GM19455 (cell line): Measurements from ENCODE around the gene ADAMTS17.

ENCODE experiments used
- ATAC-seq: cut with Tn5 transposase; IDR thresholded peaks from one replicate; pipeline ENCODE4 v1.9.1; 2021; ENCODE audit not compliant: unreplicated experiment

ADAMTS17 gene

DNA sequence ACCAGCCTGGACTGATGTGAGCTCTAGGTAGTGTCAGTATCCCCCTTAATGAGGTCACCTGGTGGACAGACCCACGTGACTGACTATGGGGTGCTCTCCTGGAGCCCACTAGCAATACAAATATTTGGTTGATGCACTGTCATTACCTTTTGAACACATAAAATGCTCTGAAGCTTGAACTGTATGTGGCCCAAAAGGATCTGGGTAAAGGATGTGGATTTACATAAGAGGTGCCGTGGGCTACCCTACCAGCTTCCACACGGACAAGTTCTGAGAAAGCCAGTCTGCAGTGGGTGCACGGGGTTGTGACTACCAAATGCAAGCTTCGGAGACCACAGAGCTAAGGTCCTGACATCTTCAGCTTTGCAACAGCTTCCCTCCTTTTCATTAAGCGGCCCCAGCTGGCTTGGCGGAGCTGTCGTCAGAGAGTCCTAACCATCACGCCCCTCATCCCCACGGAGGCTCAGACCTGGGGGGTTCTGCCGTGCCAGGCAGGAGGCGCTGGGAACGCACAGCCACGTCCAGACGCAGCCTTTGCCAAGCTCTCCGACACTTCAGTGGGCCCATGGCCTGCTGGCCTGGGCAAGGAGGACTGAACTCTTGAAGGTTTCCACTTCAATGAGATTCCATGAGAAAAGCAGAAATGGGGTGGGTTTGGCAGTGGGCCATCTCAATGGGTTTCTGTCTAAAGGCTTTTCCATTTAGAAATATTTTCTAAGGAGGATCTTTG, 228.3 kb downstream of the ADAMTS17 start:
- no peak for ATAC-seq

DNA sequence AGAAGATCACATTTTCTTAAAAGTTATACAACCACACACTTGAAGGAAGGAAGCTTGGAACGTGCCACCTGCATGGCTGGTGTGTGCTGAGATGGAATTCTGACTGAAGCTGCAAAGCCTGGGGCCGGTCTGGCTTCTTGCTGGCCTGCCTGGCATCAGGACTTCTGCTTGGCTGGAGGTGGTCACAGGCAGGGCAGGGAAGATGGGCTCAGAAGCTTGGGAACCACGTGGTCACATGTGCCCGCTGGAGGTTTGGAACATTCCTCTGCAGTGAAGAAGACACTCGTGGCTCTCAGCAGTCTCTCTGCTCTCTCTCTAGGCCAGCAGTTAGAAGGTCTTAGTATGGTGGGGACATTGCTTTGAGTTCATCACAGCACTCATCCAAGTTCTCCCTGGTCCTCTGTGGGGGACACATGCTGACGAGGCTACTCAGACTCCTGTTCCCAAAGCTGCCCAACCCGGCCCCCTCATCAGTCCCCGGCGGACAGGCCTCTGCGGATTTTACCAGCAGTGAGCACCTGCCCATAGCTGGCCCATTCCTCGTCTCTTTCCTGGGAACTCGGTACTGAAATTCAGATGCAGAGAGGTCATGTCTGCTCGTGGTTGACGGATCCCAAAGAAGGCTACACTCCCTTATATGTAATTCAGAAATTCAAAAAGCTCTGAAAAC, 229.0 kb downstream of the ADAMTS17 start:
- no peak for ATAC-seq

DNA sequence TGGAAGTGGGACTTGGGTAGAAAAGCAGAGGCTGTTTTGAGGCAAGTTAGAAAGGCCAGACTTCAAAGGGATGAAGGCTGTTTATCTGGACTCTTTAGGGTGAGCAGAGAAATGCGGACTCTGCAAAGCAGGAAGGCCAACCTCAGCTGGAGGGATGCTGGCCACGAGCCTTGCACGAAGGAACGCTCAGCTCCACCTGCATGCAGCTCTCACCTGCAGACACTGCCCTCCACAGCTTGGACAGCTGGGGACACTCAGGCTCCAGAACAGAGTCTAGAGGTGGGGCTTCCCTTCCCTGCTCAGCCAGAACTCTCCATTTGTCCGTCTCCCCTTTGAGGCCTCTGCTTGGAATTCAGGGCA, 229.7 kb downstream of the ADAMTS17 start:
- ATAC-seq = no peak

DNA sequence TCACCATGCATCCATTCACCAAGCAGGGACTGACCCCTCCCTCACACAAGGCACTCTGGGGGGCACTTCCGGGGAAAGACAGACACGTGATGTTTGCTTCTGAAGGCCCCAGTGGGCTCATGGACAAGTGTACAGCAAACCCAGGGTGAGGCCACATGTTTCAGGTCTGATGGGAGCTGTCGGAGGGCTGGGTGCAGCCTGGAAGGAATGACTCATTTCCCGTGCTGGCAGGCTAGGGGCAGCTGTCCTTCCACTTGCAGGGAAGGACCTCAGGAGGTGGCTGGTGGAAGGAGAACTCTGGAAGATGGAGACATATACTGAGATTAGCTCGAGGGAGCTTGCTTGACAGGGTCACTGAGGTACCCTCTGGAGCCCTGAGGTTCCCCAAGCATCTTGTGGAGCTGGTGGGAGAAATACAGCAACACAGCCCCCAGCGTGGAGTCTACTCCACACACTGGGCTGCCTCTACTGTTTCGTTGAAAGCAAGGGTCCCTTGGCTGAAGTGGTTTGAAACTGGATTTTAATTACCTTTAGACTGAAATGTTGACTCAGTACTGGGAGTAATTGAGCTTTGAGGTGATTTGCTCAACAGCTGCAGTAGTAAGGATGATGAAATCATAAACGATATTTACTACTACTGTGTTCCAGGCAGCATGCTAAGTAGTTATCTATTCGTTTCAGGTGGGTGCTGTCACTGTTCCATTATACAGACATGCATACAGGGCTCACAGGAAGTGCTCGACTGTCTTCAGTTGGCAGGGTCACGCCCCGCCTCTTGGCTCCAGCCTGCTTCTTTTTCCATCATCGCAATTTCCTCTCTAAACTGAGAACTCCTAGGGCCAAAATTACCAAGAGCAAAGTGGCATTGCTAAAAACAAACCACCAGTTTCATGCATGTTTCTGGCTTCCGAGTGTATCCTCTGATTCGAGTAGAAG, 230.4 kb downstream of the ADAMTS17 start:
- no peak for ATAC-seq

DNA sequence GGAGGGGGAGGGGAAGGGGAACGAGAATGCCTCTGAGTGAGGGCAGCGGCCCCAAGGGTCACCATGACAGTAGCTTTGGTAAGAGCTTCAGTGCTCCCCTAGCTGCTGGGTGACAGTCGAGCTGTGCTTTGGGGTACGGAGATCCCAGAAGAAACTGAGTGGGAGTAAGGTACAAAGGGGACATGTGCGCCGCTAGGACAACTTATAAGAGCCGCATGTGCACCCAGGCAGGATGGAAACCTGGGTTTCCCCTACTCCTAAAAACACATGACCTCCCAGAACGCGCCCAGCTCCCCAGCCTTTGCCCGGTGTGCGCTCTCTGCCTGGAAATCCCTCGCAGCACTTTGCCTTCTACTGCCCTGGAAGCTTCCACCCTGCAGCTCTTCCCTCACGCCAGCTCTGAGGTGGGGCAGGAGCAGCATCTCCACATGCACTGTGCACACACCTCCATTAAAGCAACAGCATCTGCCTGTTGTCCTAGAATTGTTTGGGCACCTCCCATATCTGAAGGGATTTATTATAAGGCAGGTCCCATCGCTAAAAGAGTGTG, 232.2 kb downstream of the ADAMTS17 start:
- ATAC-seq = no peak

DNA sequence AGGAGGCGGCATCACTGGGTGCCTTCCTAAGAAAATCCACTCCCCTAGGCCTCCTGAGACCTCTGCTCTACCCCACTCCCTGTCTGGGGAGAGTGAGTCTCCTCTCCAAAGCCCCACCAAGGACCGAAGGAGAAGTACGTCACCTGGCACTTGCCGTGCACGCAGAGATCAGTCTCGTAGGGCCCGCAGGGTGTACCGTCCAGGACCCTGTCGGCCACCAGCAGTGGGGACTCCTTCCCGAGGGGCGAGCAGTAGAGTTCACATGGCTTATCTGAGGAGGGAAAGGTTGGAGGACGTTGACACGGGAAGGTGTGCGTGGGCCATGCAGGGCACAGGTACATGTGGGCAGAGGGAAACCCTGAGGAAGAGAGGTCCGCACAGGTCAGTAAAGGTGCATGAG, 232.9 kb downstream of the ADAMTS17 start:
- no peak for ATAC-seq

DNA sequence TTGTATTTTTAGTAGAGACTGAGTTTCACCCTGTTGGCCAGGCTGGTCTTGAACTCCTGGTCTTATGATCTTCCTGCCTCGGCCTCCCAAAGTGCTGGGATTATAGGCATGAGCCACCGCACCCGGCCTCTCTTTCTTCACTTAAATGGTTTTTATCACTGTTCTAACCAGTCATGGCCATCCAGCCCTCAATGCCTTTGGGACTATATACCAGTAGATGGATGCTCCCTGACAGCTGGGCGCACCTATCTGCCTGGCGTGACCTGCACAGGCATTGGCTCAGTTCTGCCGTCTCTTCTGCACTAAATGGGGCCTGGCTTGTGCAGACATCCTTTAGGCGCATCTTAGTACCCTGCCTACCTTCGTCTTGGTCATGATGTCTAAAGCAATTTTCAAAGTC, 233.4 kb downstream of the ADAMTS17 start:
- ATAC-seq = no peak

DNA sequence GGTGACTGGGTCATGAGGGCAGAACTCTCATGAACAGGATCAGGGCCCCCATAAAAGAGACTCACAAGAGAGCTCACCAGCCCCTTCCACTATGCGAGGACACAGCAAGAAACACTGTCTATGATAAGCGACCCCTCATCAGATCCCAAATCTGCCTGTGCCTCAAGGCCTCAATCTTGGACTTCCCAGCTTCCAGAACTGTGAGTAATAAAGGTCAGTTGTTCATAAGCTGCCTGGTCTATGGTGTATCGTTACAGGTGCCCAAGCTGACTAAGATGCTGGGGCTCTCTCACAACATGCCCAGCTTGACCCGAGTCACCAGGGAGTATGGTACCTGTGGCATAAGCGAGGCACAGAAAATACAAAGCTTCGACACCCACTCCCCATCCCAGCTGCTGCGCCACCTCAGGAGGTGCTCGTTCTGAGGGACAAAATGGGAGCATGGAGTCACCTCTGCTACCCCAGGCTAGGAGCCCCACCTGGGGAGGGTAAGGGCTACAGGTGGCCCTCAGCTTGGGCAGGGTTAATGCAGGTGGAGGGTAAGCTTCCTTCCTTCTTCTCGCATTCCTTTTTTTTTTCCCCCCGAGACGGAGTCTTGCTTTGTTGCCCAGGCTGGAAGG, 234.1 kb downstream of the ADAMTS17 start:
- no peak for ATAC-seq

DNA sequence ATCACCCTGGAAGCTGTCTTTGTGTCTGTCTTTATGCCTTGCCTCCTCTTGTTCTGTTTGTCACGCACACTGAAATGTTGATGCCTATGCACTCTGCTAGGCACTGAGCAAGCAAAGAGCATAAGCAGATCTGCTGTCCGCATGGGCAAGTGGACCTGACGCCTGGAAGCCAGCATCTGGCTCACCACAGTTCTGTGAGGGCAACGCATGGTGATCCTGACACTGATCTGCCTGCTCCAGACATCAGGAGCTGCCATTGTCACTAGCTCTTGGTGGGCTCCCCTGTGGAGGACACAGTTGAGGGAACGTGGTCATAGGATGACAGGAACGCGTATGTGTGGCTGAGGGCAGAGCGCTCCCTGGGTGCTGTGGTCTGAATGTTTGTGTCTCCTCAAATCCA, 234.6 kb downstream of the ADAMTS17 start:
- no peak for ATAC-seq

DNA sequence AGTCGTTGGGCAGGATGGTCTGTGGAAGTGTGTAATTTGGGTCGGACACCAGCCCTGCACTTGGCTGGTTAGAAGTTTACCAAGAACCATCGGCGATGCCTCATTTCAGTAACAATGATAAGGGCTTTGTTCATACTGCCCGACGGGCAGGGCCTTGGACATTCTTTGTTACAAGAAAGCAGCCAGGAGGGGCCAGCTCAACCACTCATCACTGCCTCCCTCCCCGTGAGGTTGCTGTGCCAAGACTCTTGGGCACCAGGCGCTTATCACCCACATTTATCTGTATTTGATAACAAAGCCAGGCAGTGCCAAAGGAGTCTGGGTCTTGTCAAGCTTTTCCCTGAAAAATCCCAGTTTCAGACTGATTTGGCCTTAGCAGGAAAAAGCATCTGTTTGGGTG, 235.0 kb downstream of the ADAMTS17 start:
- no peak for ATAC-seq

DNA sequence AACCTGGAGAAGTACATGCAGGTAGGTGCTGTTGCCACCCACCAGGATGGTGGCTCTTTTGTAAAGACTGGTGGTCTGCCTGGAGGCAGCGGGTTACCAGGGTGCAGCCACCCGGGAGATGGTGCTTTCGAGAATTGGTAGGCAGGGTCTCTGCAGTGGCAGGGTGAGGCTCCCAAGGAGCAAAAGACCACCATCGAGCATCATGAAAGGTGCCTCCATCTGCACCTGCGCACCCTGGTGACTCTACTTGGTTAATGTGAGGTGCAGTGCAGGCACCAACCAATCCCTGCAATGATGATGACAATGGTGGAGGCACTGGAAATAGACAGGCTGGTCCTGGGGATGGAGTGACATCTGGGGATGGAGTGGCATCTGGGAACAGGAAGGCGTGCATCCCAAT, 236.7 kb downstream of the ADAMTS17 start:
- ATAC-seq = no peak

DNA sequence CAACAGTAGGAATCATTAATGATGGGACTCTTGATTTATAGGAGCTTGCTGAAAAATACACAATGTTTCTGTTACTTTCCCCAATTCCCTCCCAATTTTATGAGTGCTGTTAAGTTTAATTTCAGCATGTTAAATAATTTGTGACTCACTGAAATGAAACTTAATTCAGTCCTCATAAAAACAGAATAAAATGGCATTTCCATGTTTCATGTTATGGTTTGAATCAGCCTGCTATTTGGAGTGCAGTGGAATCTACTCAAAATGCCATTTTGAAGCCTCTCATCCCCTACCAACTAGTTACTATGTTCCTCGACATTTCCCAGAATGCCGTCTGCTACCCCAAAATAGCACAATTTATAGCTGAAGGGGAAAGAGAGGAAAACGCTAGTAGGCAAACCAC, 237.5 kb downstream of the ADAMTS17 start:
- ATAC-seq = no peak

DNA sequence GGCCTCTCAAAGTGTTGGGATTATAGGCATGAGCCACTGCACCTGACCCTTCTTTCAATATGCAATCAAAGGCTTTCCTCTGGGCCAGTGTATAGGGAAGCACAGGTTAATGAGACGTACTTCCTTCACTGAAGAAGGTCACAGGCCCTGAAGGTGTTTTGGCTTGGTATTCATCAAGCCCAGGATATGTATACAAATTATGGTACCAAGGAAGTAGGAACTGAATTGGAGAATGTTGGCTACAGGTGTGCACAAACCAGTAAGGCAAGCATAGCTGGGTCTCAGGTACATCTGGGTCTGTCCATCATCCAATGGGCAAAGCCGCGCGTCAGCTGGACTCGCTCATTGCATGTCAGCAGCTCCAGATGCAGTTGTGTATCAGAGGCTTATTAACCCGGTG, 237.9 kb downstream of the ADAMTS17 start:
- no peak for ATAC-seq

DNA sequence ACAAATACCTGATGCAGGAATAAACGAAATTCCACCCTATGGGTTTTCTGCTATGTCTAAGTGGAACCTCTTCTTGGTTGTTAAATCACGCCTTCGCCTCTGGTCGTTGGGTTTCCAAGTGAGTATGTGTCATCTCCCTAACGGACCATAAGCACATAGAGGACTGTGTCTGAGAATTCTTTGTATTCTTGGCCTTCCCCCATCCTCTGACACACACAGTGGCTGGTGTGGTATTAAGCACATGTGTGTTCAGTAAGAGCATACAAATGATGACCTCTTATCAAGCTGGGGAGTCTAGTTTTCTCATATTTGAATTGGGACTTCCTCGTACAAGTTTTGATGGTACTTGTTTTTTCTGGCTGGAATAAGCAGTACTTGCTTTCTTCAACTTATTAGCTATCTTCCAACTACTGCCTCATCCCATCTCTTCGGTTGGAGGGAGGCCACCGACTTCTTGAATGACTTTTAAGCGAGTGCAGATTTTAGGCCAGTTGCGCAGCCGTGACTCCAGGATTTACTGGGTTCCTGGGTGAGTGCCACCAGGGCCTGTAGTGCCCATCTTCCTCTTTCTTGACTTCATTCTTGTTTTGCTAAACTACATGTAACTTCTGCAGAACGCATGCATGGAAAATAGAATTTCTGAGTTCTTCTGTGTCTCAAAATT, 240.2 kb downstream of the ADAMTS17 start:
- ATAC-seq = no peak

DNA sequence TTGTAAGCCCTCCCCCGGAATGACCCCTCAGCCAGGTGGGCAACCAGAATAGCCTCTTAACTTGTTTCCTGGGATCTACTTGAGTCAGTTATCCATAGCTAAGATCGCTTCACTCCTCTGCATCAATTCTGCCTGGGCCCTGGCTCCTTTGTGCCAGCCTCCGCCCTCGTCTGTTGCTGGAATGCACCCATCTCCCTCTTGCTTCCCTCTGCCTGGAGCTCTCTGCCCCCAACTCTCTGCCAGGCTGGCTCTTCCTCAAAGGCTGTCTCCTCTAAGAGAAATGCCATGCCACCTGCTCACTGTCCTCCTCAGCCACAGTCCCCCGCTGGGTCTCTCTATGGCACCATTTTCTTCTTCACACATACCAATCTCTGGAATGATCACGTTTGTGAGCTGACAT, 240.8 kb downstream of the ADAMTS17 start:
- no peak for ATAC-seq

DNA sequence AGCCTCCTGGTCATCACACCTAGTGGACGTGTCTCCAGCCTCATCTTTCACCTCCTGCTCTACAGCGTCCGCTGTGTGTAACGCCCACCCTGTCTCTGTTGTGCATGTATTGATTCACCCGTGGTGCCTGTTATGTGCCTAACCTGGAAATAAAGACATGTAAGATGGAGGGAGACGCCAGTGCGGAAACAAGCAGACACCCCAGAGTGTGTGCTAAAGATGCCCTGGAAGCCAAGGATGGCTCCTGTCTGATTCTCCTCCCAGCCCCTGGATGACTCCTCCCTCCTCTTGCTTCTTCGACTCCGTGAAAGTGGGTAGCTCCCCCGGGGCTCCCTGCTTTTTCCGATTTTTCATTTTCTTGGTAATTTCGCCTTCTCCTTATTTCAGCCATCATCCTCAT, 241.8 kb downstream of the ADAMTS17 start:
- no peak for ATAC-seq

DNA sequence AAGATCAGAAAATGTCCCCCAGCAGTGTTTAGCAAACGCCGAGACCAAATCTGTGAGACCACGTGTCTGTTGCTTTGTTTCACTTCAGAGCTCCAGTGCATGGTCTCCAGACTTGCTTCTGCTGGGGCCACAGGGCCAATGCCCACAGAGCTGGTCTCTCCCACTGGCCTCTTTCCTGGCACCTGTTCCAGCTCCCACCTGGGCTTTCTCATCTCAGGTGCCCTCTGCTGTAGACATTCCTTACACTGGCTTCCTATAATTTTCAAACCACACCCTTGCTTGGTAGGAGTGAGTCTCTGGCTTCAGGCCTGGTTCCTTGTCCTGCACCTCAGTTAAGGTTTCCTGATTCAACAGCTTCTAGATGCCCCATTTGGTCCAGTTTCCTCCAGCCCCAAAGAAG, 243.1 kb downstream of the ADAMTS17 start:
- ATAC-seq = no peak

DNA sequence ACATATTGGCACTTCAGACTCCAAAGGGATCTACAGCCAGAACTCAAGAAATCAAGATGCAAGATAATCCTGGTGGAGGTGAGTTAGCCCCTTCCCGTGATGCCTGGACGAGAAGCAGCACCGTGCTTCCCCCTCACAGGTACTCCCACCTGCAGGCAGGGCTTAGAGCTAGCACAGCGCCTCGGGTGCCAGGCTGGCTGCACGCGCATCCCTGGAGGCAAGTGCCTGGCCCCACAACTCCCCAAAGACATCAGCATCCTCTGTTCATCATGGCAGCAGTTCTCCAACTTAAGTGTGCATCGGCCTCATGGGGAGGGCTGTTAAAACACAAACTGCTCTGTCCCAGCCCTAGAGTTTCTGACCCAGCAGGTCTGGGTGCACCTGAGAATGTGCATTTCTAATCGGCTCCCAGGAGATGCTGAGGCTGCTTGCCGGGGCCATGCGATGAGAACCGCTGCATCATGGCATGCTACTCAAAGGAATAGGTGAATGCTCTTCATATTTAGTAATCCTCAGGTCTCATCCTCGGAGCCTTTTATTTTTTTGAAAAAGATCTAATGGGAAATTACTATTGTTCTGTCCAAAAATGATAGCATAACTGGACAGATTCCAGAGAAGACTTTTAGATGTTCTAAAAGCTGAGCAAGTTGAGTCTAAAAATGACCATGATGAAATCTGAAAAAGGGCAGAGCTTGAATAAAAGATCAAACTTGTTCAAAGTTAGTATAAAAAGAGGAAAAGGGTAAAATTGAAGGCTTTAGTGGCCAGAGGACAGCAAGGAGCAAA, 244.2 kb downstream of the ADAMTS17 start:
- ATAC-seq = no peak

DNA sequence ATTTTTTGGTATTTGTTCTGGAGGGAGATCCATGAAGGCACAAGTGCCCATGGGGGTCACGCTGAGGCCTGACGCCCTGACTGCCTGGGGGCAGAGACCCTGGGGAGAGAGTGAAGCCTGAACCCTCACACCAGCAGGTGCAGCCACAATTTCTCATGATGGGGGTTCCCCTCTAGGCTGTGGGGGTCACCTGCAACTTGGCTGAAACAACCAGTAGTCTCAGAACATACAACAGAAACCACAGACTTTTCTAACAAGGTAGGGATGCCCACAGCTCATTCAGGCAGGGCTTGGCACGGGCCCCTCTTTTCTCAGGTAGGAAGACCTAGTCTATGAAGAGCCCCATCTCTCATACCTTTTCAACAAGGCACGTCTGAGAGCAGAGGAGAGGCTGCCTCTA, 245.1 kb downstream of the ADAMTS17 start:
- no peak for ATAC-seq

DNA sequence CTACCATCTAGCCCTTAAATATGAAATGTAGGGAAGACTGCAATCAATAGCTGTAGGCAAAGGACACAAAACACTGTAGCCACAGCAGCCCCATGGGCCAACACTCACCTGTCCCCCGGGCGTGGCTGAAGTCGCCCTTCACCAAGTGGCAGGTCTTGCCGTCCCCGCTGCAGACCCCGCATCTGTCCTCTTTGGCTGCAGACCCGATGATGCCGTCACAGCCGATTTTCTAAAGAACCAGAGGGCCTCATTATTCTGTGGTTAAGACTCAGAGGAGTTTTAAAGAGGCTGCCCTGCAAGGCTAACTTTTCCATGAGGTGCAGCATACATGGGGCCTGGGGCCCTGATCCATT, 245.6 kb downstream of the ADAMTS17 start:
- ATAC-seq = no peak
